Panc1 (cell line): ENCODE data around the gene NEB.

ENCODE experiments used
- CTCF ChIP-seq: fragments of 450-650 bp; IDR thresholded peaks from 2 replicates; pipeline ENCODE4 v1.5.1; 2017; ENCODE audit warnings: mild to moderate bottlenecking
- POLR2AphosphoS5 ChIP-seq: IDR thresholded peaks from 2 replicates; pipeline ENCODE4 v1.6.1; 2012; ENCODE audit warnings: mild to moderate bottlenecking, low read depth, low read length, moderate library complexity

GRCh38 chr2:151765760-151766410 is 31.6 kb upstream of the NEB start:
- no peak for TF ChIP-seq CTCF
- no peak for TF ChIP-seq POLR2AphosphoS5
